ENCODE results near the gene MYO10. TPM values are rescaled to one million over a fixed set of nuclear protein-coding genes. Genes with fewer than 3 reads are reported as not detected.

MYO10 gene
- total RNA-seq, 1 experiment from 2014 or later = 71.9 TPM

DNA sequence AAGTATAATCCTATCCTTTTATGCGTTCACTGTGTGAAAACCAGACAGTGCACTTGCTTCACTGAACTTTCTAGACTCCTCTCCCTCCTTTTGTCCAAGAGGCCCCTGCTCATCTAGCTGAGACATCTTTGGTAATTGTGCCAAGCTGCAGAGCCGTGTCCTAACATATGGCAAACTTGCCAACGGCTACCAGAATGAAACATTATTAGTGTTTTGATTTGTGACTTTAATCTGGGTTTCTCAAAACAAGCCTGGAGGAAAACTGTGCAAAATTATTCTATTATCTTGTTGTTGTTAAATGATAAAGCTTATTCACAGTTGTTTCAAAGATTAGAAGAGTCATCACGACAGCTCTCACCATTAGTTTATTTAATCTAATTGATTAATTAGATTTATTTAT lies 240.3 kb downstream of the MYO10 start:
- BruUV-seq (replicated peaks) = TSS peak; percentile 33
- no peak overlapping the region for H3K27ac ChIP-seq (ENCODE audit: low read length)
- TF ChIP-seq, protein P1, sequence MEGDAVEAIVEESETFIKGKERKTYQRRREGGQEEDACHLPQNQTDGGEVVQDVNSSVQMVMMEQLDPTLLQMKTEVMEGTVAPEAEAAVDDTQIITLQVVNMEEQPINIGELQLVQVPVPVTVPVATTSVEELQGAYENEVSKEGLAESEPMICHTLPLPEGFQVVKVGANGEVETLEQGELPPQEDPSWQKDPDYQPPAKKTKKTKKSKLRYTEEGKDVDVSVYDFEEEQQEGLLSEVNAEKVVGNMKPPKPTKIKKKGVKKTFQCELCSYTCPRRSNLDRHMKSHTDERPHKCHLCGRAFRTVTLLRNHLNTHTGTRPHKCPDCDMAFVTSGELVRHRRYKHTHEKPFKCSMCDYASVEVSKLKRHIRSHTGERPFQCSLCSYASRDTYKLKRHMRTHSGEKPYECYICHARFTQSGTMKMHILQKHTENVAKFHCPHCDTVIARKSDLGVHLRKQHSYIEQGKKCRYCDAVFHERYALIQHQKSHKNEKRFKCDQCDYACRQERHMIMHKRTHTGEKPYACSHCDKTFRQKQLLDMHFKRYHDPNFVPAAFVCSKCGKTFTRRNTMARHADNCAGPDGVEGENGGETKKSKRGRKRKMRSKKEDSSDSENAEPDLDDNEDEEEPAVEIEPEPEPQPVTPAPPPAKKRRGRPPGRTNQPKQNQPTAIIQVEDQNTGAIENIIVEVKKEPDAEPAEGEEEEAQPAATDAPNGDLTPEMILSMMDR (IDR thresholded peaks at IDR 0.05) = no peak
- TF ChIP-seq TCF7L2 (IDR thresholded peaks at IDR 0.05; ENCODE audit: low read depth, low read length) (no peak), SIN3A (IDR thresholded peaks at IDR 0.05; ENCODE audit: borderline replicate concordance, insufficient read depth, low read depth, low read length) (no peak), POLR2AphosphoS5 (IDR thresholded peaks at IDR 0.05; ENCODE audit: low read depth, low read length) (no peak)
- TF ChIP-seq, protein P2, sequence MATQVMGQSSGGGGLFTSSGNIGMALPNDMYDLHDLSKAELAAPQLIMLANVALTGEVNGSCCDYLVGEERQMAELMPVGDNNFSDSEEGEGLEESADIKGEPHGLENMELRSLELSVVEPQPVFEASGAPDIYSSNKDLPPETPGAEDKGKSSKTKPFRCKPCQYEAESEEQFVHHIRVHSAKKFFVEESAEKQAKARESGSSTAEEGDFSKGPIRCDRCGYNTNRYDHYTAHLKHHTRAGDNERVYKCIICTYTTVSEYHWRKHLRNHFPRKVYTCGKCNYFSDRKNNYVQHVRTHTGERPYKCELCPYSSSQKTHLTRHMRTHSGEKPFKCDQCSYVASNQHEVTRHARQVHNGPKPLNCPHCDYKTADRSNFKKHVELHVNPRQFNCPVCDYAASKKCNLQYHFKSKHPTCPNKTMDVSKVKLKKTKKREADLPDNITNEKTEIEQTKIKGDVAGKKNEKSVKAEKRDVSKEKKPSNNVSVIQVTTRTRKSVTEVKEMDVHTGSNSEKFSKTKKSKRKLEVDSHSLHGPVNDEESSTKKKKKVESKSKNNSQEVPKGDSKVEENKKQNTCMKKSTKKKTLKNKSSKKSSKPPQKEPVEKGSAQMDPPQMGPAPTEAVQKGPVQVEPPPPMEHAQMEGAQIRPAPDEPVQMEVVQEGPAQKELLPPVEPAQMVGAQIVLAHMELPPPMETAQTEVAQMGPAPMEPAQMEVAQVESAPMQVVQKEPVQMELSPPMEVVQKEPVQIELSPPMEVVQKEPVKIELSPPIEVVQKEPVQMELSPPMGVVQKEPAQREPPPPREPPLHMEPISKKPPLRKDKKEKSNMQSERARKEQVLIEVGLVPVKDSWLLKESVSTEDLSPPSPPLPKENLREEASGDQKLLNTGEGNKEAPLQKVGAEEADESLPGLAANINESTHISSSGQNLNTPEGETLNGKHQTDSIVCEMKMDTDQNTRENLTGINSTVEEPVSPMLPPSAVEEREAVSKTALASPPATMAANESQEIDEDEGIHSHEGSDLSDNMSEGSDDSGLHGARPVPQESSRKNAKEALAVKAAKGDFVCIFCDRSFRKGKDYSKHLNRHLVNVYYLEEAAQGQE (IDR thresholded peaks at IDR 0.05; ENCODE audit: insufficient read depth in 1 of 2, low read depth in 2 of 2, low read length in 1 of 2) = no peak
- H3K36me3 ChIP-seq (ENCODE audit: control insufficient read depth, insufficient read depth, low read length) = no peaks in the 10 kb centered on the region; the same call in 1 of the 2 replicates
- in situ Hi-C loops (cut with HindIII; ENCODE audit: low pct_unique_long_range_greater_than_20kb, low sequenced_read_pairs) = no loop called here
- CTCF ChIA-PET = interaction anchor here (0.6 kb wide), 1 partner anchor 98 kb away, joined by 4 read pairs; no protein-coding TSS in a partner anchor
- H3K4me3 ChIP-seq (ENCODE audit: low read depth in 2 of 2, low read length in 2 of 2) = no peak overlapping the region
- POLR2A ChIA-PET = no interaction called here
- no peaks in the 10 kb centered on the region for H3K27me3 ChIP-seq (ENCODE audit: control insufficient read depth, insufficient read depth, low read length)
- intact Hi-C loops (cut with micrococcal nuclease; ENCODE audit: unreplicated experiment) = loop anchor here (10.0 kb wide), 1 partner anchor 499 kb away; no protein-coding TSS in a partner anchor
- no peaks in the 10 kb centered on the region for H3K4me1 ChIP-seq (ENCODE audit: control insufficient read depth, insufficient read depth, low read length)
- no peak for DNase-seq (ENCODE audit: low read depth, low spot score)
- no peaks in the 10 kb centered on the region for H3K9me3 ChIP-seq (ENCODE audit: control insufficient read depth, insufficient read depth, low read depth, low read length)
- ATAC-seq = no peak

DNA sequence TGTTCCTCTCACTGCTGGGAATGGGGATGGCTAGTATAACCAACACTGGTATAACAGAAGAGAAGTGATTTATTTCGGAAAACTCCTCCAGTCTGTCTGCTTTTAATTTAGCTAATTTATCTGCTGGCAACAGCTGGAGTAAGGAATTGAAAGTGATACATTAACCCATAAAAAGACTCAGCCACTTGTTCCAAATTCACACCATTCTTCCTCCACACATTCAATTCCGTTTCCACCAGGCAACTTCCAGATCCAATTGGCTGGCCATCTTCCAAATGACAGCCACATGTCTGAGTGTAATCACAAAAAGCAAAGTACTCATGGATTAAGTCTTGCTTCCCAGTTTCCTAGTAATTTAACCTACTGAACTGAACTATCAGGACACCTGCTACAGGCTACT lies 242.2 kb downstream of the MYO10 start:
- in situ Hi-C loops (cut with HindIII; ENCODE audit: low pct_unique_long_range_greater_than_20kb, low sequenced_read_pairs) (no loop called here), intact Hi-C loops (cut with micrococcal nuclease; ENCODE audit: unreplicated experiment) (loop anchor here (10.0 kb wide), 1 partner anchor 501 kb away; no protein-coding TSS in a partner anchor)
- ChIA-PET CTCF (interaction anchor here (0.5 kb wide), 1 partner anchor 1486 kb away, joined by 4 read pairs; no protein-coding TSS in a partner anchor), POLR2A (interaction anchor here (0.5 kb wide), 1 partner anchor 35 kb away, joined by 3 read pairs; no protein-coding TSS in a partner anchor)
- H3K27ac ChIP-seq (ENCODE audit: low read length) = no peak overlapping the region
- H3K9me3 ChIP-seq (ENCODE audit: control insufficient read depth, insufficient read depth, low read depth, low read length) = no peaks in the 10 kb centered on the region
- no peaks in the 10 kb centered on the region for H3K4me1 ChIP-seq (ENCODE audit: control insufficient read depth, insufficient read depth, low read length)
- no TSS peak for BruUV-seq (replicated peaks)
- peaks cover 6% of the 10 kb centered on the region; the same call in 1 of the 2 replicates for H3K36me3 ChIP-seq (ENCODE audit: control insufficient read depth, insufficient read depth, low read length)
- DNase-seq (ENCODE audit: low read depth, low spot score) (no peak), ATAC-seq (no peak)
- TF ChIP-seq, protein P2 (IDR thresholded peaks at IDR 0.05; ENCODE audit: insufficient read depth in 1 of 2, low read depth in 2 of 2, low read length in 1 of 2) = no peak
- TF ChIP-seq POLR2AphosphoS5 (IDR thresholded peaks at IDR 0.05; ENCODE audit: low read depth, low read length) (no peak), SIN3A (IDR thresholded peaks at IDR 0.05; ENCODE audit: borderline replicate concordance, insufficient read depth, low read depth, low read length) (no peak), TCF7L2 (IDR thresholded peaks at IDR 0.05; ENCODE audit: low read depth, low read length) (no peak)
- TF ChIP-seq, protein P1 (IDR thresholded peaks at IDR 0.05) = no peak
- H3K4me3 ChIP-seq (ENCODE audit: low read depth in 2 of 2, low read length in 2 of 2) = no peak overlapping the region
- H3K27me3 ChIP-seq (ENCODE audit: control insufficient read depth, insufficient read depth, low read length) = no peaks in the 10 kb centered on the region

Data from Panc1 (cell line).